SU-DHL-6 (cell line): ENCODE results near the gene SESTD1.

Source experiments
- H2AFZ ChIP-seq: fragments of 200-600 bp; sonication (generic); 2 replicates; pipeline ENCODE4 v1.6.1; 2014; ENCODE audit warnings: low read depth, mild to moderate bottlenecking, moderate library complexity, mixed read lengths, antibody characterized with exemption, low read length; ENCODE audit not compliant: severe bottlenecking
- H3F3A ChIP-seq: fragments of 200-600 bp; shearing (Covaris generic); 2 replicates; pipeline ENCODE4 v1.6.0; 2016; ENCODE audit warnings: antibody characterized with exemption, mild to moderate bottlenecking; ENCODE audit not compliant: insufficient read depth
- H3K27ac ChIP-seq: fragments of 200-600 bp; sonication (generic); 2 replicates; pipeline ENCODE4 v1.5.1; 2016; ENCODE audit warnings: low read depth, mild to moderate bottlenecking, low read length, moderate library complexity, mixed read lengths
- H3K27me3 ChIP-seq: fragments of 200-600 bp; sonication (generic), shearing (Covaris generic); 2 replicates; pipeline ENCODE4 v1.6.0; 2014; ENCODE audit warnings: mild to moderate bottlenecking, low read length
- H3K36me3 ChIP-seq: fragments of 200-600 bp; sonication (generic); 2 replicates; pipeline ENCODE4 v1.6.1; 2014; ENCODE audit warnings: mild to moderate bottlenecking, low read length, mixed read lengths
- H3K4me2 ChIP-seq: fragments of 300-600, 200-600 bp; shearing (Covaris generic), sonication (generic); 2 replicates; pipeline ENCODE4 v1.6.0; 2014; ENCODE audit warnings: low read length, low read depth, mild to moderate bottlenecking; ENCODE audit not compliant: poor library complexity, severe bottlenecking
- H3K4me3 ChIP-seq: fragments of 200-600 bp; sonication (generic); 2 replicates; pipeline ENCODE4 v1.5.1; 2014; ENCODE audit warnings: antibody characterized with exemption, low read length, mild to moderate bottlenecking, mixed read lengths; ENCODE audit not compliant: insufficient read depth, poor library complexity, severe bottlenecking
- H3K79me2 ChIP-seq: fragments of 200-600 bp; sonication (generic); 2 replicates; pipeline ENCODE4 v1.6.1; 2014; ENCODE audit warnings: mild to moderate bottlenecking, low read length, moderate library complexity; ENCODE audit not compliant: insufficient read depth
- H3K9ac ChIP-seq: fragments of 200-600 bp; sonication (generic); 2 replicates; pipeline ENCODE4 v1.7.0; 2014; ENCODE audit warnings: mild to moderate bottlenecking, low read length
- H3K9me2 ChIP-seq: fragments of 200-600 bp; sonication (generic); replicated peaks from 2 replicates; pipeline ENCODE4 v1.6.1; 2014; ENCODE audit warnings: low read length; ENCODE audit not compliant: insufficient read depth
- H3K9me3 ChIP-seq: fragments of 200-600 bp; sonication (generic); 2 replicates; pipeline ENCODE4 v1.6.1; 2014; ENCODE audit warnings: low read length, mixed read lengths; ENCODE audit not compliant: insufficient read depth
- H4K20me1 ChIP-seq: fragments of 200-600 bp; sonication (generic); 2 replicates; pipeline ENCODE4 v1.6.1; 2014; ENCODE audit warnings: low read depth, mild to moderate bottlenecking, antibody characterized with exemption, low read length, moderate library complexity, mixed read lengths
- EZH2phosphoT487 ChIP-seq: fragments of 200-600 bp; sonication (generic), shearing (Covaris generic); conservative IDR thresholded peaks from 2 replicates; pipeline ENCODE4 v1.6.1; 2018; ENCODE audit warnings: mild to moderate bottlenecking, antibody characterized with exemption, low read length, moderate library complexity, mixed read lengths
- TF ChIP-seq, protein P1 (sequence below): fragments of 200-600 bp; sonication (generic); IDR thresholded peaks from one replicate; pipeline ENCODE4 v1.5.1; 2017; ENCODE audit warnings: antibody characterized with exemption, mild to moderate bottlenecking, low read length, moderate library complexity; ENCODE audit not compliant: insufficient read depth, poor library complexity, severe bottlenecking

SESTD1 gene

DNA sequence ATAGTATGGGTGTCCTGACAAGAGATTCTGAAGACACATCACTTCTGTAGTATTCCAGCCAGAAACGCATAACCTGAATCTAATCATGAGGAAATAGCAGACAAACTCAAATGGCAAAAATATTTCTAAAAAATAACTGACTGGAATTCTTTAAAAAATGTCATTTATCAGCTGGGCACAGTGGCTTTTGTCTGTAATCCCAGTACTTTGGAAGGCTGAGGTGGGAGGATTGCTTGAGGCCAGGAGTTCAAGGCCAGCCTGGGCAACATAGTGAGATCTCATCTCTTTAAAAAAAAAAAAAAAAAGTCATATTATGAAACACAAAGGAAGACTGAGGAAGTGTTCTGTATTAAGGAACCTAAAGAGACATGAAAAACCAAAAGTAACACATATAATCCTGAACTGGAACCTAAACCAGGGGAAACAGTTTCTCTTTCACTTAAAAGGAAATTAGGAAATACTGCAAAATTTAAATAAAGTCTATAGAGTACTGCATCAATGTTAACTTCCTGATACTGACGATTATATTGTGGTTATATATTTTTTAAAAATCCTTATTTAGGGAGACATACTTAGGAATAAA is 29.9 kb downstream of the SESTD1 start:
- no peak overlapping the region for H3K4me3 ChIP-seq
- no peaks in the 10 kb centered on the region for H3K36me3 ChIP-seq
- no peaks in the 10 kb centered on the region for H3F3A ChIP-seq
- H3K4me2 ChIP-seq, result no peak overlapping the region
- H3K79me2 ChIP-seq, result no peaks in the 10 kb centered on the region
- no peaks in the 10 kb centered on the region for H3K9me3 ChIP-seq
- H3K27me3 ChIP-seq, result no peaks in the 10 kb centered on the region
- no peak for TF ChIP-seq EZH2phosphoT487
- TF ChIP-seq, protein P1, sequence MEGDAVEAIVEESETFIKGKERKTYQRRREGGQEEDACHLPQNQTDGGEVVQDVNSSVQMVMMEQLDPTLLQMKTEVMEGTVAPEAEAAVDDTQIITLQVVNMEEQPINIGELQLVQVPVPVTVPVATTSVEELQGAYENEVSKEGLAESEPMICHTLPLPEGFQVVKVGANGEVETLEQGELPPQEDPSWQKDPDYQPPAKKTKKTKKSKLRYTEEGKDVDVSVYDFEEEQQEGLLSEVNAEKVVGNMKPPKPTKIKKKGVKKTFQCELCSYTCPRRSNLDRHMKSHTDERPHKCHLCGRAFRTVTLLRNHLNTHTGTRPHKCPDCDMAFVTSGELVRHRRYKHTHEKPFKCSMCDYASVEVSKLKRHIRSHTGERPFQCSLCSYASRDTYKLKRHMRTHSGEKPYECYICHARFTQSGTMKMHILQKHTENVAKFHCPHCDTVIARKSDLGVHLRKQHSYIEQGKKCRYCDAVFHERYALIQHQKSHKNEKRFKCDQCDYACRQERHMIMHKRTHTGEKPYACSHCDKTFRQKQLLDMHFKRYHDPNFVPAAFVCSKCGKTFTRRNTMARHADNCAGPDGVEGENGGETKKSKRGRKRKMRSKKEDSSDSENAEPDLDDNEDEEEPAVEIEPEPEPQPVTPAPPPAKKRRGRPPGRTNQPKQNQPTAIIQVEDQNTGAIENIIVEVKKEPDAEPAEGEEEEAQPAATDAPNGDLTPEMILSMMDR, result no peak
- H3K9me2 ChIP-seq, result no peaks in the 10 kb centered on the region
- no peak overlapping the region for H2AFZ ChIP-seq
- H3K27ac ChIP-seq, result no peak overlapping the region
- no peaks in the 10 kb centered on the region for H4K20me1 ChIP-seq
- H3K9ac ChIP-seq, result no peak overlapping the region

DNA sequence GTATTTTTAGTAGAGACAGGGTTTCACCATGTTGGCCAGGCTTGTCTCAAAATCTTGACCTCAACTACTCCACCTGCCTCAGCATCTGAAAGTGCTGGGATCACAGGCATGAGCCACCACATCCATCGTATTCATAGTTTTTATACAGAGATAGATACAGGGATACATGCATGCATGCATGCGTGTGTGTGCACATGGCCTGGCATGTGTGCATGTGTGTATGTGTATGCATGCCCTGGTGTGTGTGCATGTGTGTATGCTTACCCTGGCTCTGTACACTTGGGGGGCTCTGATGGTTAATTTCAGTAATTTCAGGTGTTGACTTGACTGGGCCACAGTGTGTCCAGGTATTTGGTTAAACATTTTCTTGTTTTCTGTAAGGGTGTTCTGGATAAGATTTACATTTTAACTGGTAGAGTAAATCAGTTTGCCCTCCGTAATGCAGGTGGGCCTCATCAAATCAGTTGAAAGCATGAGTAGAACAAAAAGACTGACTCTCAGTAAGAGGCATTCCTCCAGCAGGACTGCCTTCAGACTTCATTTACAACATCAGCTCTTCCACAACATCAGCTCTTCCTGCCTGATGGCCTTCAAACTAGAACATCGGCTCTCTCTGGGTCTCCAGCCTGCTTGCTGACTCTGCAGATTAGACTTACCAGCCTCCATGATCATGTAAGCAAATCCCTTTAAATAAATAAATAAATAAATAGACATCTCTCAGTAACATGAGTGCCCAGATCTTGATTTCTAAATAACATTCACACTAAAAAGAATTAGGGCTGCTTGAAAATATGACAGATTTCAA is 30.8 kb downstream of the SESTD1 start:
- no peaks in the 10 kb centered on the region for H3K36me3 ChIP-seq
- H3K4me3 ChIP-seq, result no peak overlapping the region
- H3K4me2 ChIP-seq, result no peak overlapping the region
- H3K79me2 ChIP-seq, result no peaks in the 10 kb centered on the region
- TF ChIP-seq, protein P1, result no peak
- no peak for TF ChIP-seq EZH2phosphoT487
- no peaks in the 10 kb centered on the region for H4K20me1 ChIP-seq
- no peak overlapping the region for H3K9ac ChIP-seq
- no peaks in the 10 kb centered on the region for H3K9me2 ChIP-seq
- H3F3A ChIP-seq, result no peaks in the 10 kb centered on the region
- no peaks in the 10 kb centered on the region for H3K9me3 ChIP-seq
- H3K27ac ChIP-seq, result no peak overlapping the region
- no peak overlapping the region for H2AFZ ChIP-seq
- H3K27me3 ChIP-seq, result no peaks in the 10 kb centered on the region

DNA sequence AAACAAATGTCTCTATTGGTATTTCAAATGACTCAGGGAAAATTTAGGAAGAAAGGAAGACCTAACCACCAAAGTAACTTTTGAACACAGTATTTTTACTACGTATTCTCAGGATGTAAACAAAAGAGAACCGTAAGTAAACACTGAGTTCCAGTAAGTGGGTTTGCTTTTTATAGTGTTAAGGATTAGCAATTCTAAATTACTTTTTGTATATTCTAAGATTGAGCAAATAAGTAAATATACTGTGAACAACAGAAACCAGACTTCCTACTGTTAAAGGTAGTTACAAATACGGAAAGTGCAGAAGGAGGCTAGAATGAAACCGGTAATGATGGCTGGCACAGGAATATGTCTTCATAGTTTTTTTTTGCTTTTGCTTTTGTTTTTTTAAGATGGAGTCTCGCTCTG is 31.5 kb downstream of the SESTD1 start:
- no peak overlapping the region for H3K4me3 ChIP-seq
- no peaks in the 10 kb centered on the region for H3K9me3 ChIP-seq
- no peak for TF ChIP-seq EZH2phosphoT487
- TF ChIP-seq, protein P1, result no peak
- H3K9me2 ChIP-seq, result no peaks in the 10 kb centered on the region
- H3K27ac ChIP-seq, result no peak overlapping the region
- no peaks in the 10 kb centered on the region for H3K36me3 ChIP-seq
- no peak overlapping the region for H3K9ac ChIP-seq
- H3K79me2 ChIP-seq, result no peaks in the 10 kb centered on the region
- H4K20me1 ChIP-seq, result no peaks in the 10 kb centered on the region
- H3K4me2 ChIP-seq, result no peak overlapping the region
- no peaks in the 10 kb centered on the region for H3K27me3 ChIP-seq
- no peak overlapping the region for H2AFZ ChIP-seq
- H3F3A ChIP-seq, result no peaks in the 10 kb centered on the region
